Subcutaneous abdominal adipose tissue (tissue), 5 donors: ENCODE measurements around the gene FANCD2.
"Not testable (repeated sequence)": the region's sequence is repeated elsewhere in the genome, so short reads cannot be mapped to it uniquely, and the experiment has no call there.

Source experiments
- H3K27ac ChIP-seq: one replicate; pipeline ENCODE4 v1.7.0; 2013; ENCODE audit warnings: low read depth, mild to moderate bottlenecking, inconsistent platforms, low read length, moderate library complexity
- H3K27me3 ChIP-seq, 5 donors: one replicate each; pipeline ENCODE4 v1.7.0; 2013; ENCODE audit warnings: low read length in 5 of 5, inconsistent platforms in 1 of 5; ENCODE audit not compliant: control insufficient read depth in 5 of 5, insufficient read depth in 4 of 5
- H3K36me3 ChIP-seq, 5 donors: one replicate each; pipeline ENCODE4 v1.7.0; 2013; ENCODE audit warnings: low read length in 5 of 5; ENCODE audit not compliant: control insufficient read depth in 5 of 5, insufficient read depth in 5 of 5
- H3K4me1 ChIP-seq, 5 donors: one replicate each; pipeline ENCODE4 v1.7.0; 2013; ENCODE audit warnings: low read length in 5 of 5, mild to moderate bottlenecking in 3 of 5, moderate library complexity in 1 of 5; ENCODE audit not compliant: control insufficient read depth in 5 of 5, insufficient read depth in 5 of 5
- H3K4me3 ChIP-seq, 5 donors: one replicate each; pipeline ENCODE4 v1.7.0; 2013; ENCODE audit warnings: low read length in 5 of 5, low read depth in 1 of 5
- H3K9ac ChIP-seq, 5 donors: one replicate each; pipeline ENCODE4 v1.7.0; 2013; ENCODE audit warnings: low read length in 5 of 5, mild to moderate bottlenecking in 4 of 5, moderate library complexity in 3 of 5
- H3K9me3 ChIP-seq, 5 donors: one replicate each; pipeline ENCODE4 v1.7.0; 2013; ENCODE audit warnings: low read length in 5 of 5; ENCODE audit not compliant: control insufficient read depth in 5 of 5
- donor health status: healthy.
- donor health status: healthy.
- donor health status: healthy.
- donor health status: healthy.
- donor health status: healthy.

The FANCD2 gene

DNA sequence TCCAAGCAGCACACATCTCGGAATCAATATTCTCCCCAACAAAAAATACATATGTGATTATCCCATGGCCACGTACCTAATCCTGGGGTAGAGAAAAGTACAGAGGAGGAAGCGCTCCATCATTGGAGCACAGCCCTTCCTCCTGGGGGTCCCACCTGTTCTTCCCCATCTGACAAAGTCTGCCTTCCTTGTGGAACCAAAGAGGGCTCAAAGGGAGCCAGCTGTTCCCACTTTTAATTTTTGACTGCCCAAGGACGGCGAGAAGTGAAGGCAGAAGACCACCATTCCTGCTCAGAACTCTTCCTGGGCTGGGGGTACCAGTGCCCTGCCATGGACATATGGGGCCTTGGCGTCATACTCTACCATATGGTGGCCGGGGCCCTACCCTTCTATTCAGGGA, 14.1 kb upstream of the FANCD2 start:
- Histone ChIP-seq H3K4me1 (peaks cover 8 to 69% (median 53%) of the 10 kb centered on the region in 5 donors), H3K36me3 (peaks cover 0 to 3% (median 0%) of the 10 kb centered on the region in 5 donors), H3K27ac (peak overlapping the region; percentile 57), H3K27me3 (no peaks in the 10 kb centered on the region), H3K9me3 (no peaks in the 10 kb centered on the region), H3K9ac (no peak overlapping the region), H3K4me3 (no peak overlapping the region)

DNA sequence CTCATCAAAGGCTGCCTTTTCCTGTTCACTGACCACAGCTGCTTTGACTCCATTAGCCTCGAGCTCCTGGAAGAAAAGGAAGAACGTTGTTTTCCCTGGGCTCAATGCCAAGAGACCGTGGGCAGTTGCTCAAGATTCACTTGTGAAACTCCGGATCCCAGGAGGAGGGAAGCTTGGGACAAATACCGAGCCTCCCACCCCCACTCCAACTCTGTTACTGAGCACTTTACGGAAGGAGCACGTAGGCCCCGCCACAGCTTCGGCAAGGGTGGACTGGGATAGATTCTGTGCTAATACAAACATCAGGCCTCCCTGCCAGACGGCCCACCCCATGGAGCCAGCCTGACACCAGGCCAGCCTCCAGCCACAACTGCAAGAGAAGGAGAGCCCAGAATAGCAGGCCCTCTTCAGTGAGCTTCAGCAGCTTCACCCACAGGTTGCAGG, 10.8 kb upstream of the FANCD2 start:
- H3K27ac ChIP-seq: peak overlapping the region; percentile 89
- no peaks in the 10 kb centered on the region for H3K9me3 ChIP-seq
- peak overlapping the region; percentile 9 to 51 (median 38) for H3K4me3 ChIP-seq
- peak overlapping the region in 4 of 5 donors; percentile 26 to 71 (median 56) for H3K9ac ChIP-seq
- H3K4me1 ChIP-seq: peaks cover 6 to 53% (median 40%) of the 10 kb centered on the region in 5 donors
- H3K36me3 ChIP-seq: peaks cover 0 to 17% (median 7%) of the 10 kb centered on the region in 5 donors
- no peaks in the 10 kb centered on the region for H3K27me3 ChIP-seq

DNA sequence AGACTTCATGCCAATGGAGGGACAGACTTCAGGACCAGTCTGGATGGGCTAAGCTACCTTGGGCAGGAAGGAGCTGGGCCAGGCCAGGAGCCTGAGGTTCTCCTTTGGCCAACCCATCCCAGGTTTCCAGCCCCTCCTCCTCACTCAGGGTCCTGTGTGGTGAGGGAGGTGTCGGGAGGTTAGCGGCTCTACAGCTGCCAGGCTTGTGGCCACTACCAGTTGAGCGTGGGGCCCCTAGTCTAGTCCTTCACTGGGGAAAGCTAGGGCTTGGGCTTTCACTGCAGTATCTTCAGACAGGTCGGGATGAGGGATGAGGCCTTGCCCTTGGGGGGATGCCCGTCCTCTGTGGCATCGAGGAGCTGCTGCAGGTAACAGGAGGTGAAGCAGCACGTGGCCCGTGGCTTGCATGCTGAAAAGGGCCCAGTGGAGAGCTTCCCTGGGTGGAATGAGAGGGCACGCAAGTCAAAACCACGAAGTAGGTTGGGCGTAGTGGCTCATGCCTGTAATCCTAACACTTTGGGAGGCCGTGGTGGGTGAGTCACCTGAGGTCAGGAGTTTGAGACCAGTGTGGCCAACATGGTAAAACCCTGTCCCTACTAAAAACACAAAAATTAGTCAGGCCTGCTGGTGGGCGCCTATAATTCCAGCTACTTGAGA, 8.5 kb upstream of the FANCD2 start:
- Histone ChIP-seq H3K36me3 (peaks cover 4 to 40% (median 30%) of the 10 kb centered on the region in 5 donors), H3K4me3 (no peak overlapping the region), H3K27ac (peak overlapping the region; percentile 0), H3K9me3 (no peaks in the 10 kb centered on the region), H3K27me3 (no peaks in the 10 kb centered on the region), H3K4me1 (peaks cover 5 to 39% (median 28%) of the 10 kb centered on the region in 5 donors), H3K9ac (no peak overlapping the region)

DNA sequence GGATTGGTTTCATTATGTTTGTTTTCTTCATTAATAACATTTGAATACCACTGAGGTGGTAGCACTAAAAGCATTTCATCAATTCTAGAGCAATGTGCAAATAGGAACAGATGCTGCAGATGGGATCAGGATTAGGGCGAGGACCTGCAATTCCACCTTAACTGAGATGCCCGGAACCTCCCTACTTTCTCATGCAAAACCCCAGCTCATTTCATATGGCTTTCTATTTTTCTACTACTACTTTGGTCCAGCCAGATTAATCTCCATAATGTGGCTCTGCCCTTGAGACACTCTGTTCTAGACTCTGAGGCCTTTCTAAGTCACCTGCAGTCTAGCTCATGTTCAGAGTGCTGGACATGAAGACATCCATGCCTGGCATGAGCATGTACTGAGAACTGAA, 7.4 kb upstream of the FANCD2 start:
- H3K4me1 ChIP-seq: peaks cover 5 to 44% (median 34%) of the 10 kb centered on the region in 5 donors
- peaks cover 4 to 49% (median 37%) of the 10 kb centered on the region in 5 donors for H3K36me3 ChIP-seq
- not testable (repeated sequence) for H3K9me3 ChIP-seq, H3K4me3 ChIP-seq, H3K27me3 ChIP-seq, H3K9ac ChIP-seq
- peak overlapping the region; percentile 72 for H3K27ac ChIP-seq

DNA sequence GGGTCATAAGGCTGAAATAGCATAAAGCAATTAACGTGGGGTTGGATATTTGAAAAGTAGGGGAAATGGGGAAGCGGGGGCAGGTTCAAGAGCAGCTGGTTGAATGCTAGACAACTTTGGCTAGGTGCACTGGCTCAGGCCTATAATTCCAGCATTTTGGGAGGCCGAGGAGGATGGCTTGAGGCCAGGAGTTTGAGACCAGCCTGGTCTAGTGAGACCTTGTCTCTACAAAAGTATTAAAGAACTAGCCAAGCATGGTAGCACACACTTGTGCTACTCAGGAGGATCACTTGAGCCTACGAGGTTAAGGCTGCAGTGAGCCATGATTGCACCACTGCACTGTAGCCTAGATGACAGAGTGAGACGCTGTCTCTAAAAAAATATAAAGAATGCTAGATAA, 6.9 kb upstream of the FANCD2 start:
- Histone ChIP-seq H3K4me1 (peaks cover 5 to 47% (median 36%) of the 10 kb centered on the region in 5 donors), H3K4me3 (no peak overlapping the region), H3K9me3 (no peaks in the 10 kb centered on the region), H3K27ac (peak overlapping the region; percentile 72), H3K36me3 (peaks cover 4 to 49% (median 37%) of the 10 kb centered on the region in 5 donors), H3K27me3 (no peaks in the 10 kb centered on the region), H3K9ac (peak overlapping the region in 1 of 5 donors; percentile 3)

DNA sequence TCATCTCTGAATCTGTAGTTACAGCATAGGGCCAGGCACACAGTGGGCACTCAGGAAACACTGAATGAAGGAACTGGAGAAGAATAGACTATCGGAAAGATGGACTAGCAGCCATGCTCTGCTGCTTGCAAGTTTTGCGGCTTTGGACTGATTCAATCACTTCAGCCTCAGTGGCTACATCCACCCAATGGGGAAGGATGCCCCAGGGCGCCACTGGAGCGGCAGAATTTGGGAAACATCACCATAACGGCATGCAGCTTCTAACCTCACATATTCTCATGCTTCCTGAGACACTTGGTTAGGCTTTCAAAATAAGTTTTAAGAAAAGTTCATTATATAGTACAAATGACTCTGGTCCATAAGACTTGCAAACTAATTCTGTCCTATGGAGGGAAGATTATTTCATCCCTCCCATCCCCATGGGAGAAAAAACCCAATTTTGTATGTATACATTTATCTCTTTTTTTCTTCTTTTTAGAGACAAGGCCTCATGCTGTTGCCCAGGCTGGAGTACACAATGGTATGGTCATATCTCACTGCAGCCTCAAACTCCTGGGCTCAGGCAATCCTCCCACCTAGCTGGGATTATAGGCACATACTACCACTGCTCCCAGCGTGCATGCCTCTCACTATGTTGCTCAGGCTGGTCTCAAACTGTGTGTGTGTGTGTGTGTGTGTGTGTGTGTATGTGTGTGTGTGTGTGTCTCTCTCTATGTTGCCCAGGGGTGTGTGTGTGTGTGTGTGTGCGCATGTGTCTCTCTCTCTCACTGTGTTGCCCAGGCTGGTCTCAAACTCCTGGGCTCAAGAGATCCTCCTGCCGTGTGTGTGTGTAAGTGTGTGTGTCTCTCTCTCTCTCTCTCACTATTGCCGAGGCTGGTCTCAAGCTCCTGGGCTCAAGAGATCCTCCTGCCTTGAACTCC, 4.1 kb upstream of the FANCD2 start:
- H3K27ac ChIP-seq: no peak overlapping the region
- H3K36me3 ChIP-seq: peaks cover 4 to 49% (median 37%) of the 10 kb centered on the region in 5 donors
- H3K4me1 ChIP-seq: peaks cover 4 to 47% (median 37%) of the 10 kb centered on the region in 5 donors
- H3K9me3 ChIP-seq: no peaks in the 10 kb centered on the region
- H3K4me3 ChIP-seq: no peak overlapping the region
- no peak overlapping the region for H3K9ac ChIP-seq
- H3K27me3 ChIP-seq: no peaks in the 10 kb centered on the region

DNA sequence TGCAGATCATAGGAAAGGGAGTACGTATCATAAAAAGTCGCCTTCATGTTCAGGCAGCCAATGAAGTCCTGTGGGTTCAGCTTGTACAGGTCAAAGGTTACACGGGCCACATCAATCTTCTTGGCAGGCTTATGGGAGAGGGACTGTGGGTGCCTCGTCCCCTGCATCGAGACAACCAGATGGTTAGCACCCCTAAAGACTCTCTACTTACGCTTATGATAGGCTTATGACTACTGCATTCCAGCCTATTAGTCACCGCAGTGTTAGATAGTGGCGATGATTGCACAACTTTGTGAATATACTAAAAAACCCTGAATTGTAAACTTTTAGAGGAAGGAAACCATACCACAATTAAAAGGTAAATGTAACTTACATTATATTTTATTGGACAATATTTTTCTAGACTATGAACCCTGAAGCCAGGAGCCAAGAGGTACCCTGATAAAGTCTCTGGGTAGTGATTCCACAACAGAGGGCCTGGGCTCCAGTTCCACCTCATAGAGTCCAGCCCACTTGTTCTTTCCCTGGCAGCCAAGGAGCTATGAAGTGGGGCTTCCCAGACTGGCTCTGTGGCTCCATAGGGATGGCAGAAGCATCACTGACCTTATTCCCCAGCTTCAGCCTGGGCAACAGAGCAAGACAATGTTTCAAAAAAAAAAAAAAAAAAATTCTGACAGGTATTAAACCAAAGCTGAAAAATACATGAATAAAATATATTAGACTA, 2.5 kb upstream of the FANCD2 start:
- H3K36me3 ChIP-seq: peaks cover 4 to 41% (median 32%) of the 10 kb centered on the region in 5 donors

DNA sequence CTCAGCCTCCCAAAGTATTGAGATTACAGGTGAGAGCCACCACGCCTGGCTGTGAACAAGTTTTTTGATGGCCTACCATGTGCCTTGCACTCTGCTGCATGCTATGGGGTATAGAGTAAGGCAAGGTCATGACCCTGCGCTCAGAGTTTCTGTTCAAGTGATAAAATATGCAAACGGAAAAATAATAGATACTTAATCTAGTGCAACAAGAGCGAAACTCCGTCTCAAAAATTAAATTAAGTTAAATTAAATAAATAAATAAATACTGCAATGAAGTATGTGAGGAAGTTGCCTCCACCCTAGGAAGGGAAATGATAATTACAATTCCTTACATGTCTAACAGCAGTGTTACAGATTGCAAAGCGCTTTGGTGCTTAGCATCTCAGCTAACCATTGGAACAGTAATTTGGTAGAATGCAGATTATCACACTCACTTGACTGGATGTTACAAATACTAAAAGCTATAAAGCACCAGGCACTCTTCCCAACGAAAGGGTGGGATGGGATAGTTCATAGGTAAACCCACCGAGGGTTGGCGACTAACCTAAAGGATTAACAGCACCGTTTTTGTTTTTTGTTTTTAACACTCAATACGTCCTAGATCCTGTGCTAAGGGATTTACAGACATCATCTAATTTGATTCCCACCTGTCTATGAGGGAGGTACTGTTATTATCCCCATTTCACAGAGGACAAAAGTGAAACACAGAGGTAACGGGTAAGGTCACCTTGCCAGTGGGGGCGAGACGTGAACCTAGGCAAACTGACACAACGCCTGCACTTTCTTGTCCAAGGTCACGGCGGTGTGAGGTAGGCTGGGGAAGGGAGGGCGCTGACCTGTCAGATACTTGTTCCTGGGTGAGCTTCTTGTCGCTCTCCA, 793 bp upstream of the FANCD2 start:
- H3K4me1 ChIP-seq: peaks cover 4 to 34% (median 30%) of the 10 kb centered on the region in 5 donors
- peak overlapping the region; percentile 74 to 100 (median 100) for H3K4me3 ChIP-seq
- no peaks in the 10 kb centered on the region for H3K9me3 ChIP-seq
- H3K27ac ChIP-seq: peak overlapping the region; percentile 80
- peaks cover 4 to 32% (median 30%) of the 10 kb centered on the region in 5 donors for H3K36me3 ChIP-seq
- H3K9ac ChIP-seq: peak overlapping the region; percentile 84 to 98 (median 90)
- no peaks in the 10 kb centered on the region for H3K27me3 ChIP-seq

More for the DNA sequence above, 2.5 kb upstream of the FANCD2 start:
- H3K4me1 ChIP-seq: peaks cover 4 to 44% (median 38%) of the 10 kb centered on the region in 5 donors
- no peak overlapping the region for H3K4me3 ChIP-seq
- H3K9ac ChIP-seq: no peak overlapping the region
- H3K27ac ChIP-seq: peak overlapping the region; percentile 57
- H3K27me3 ChIP-seq: no peaks in the 10 kb centered on the region
- H3K9me3 ChIP-seq: no peaks in the 10 kb centered on the region

DNA sequence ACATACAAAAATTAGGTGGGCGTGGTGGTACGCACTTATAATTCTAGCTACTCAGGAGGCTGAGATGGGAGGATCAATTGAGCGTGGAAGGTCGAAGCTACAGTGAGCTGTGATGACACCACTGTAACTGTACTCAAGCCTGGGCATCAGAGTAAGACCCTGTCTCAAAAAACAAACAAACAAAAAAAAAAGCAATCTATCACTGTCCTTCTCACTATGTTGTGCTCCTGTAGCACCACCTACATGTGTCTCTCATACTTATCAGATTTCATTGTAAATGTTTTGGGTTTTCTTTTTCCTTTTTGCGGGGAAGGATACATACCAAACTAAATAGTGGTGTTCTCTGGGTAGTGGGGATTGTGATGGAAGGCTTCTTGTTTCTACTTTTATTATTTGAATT, 14.8 kb downstream of the FANCD2 start:
- Histone ChIP-seq H3K9me3 (no peaks in the 10 kb centered on the region), H3K27me3 (no peaks in the 10 kb centered on the region), H3K9ac (no peak overlapping the region), H3K27ac (no peak overlapping the region), H3K4me3 (no peak overlapping the region), H3K36me3 (peaks cover 0 to 3% (median 0%) of the 10 kb centered on the region in 5 donors), H3K4me1 (no peaks in the 10 kb centered on the region)
